GM21619 (cell line): ENCODE measurements around the gene JOSD2.
"Not testable (repeated sequence)": the region's sequence is repeated elsewhere in the genome, so short reads cannot be mapped to it uniquely, and the experiment has no call there.

Experiments
- ATAC-seq: cut with Tn5 transposase; IDR thresholded peaks from one replicate; pipeline ENCODE4 v1.9.1; 2021; ENCODE audit not compliant: unreplicated experiment

The JOSD2 gene

DNA sequence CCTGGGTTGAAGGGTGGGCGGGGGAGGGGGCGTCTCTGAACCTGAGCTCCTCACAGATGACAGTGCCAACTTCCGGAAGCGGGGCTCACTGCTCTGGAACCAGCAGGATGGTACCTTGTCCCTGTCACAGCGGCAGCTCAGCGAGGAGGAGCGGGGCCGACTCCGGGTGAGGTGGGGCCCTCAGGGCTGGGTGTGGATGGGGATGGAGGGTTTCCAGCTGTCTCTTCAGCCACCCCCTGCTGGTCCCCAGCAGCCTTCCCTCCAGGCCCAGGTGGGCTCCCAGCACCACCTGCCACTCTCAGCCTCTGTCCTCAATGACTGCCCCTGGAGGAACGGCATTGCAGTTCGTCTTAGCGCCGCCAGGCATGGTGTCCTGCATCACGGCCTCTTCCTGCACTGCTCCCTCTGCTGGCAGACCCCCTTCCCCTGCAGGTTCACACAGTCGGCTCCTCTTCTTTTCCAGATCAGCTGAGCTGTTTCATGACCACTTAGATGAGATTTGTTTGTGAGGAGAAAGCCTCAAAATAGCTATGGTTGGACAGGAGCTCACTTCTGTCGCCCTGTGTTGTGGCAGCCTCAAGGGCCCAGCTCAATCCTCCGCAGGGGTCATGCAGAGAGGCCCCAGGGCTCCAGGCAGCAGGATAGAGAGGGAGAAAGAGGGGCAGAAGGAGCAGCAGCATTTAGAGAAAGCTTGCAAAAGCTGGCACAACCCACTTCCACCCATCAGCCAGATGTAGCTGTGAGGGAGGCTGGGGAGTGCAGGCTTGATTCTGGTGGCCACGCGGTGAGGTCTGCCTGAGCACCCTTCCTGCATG is 31.9 kb downstream of the JOSD2 start:
- no peak for ATAC-seq

DNA sequence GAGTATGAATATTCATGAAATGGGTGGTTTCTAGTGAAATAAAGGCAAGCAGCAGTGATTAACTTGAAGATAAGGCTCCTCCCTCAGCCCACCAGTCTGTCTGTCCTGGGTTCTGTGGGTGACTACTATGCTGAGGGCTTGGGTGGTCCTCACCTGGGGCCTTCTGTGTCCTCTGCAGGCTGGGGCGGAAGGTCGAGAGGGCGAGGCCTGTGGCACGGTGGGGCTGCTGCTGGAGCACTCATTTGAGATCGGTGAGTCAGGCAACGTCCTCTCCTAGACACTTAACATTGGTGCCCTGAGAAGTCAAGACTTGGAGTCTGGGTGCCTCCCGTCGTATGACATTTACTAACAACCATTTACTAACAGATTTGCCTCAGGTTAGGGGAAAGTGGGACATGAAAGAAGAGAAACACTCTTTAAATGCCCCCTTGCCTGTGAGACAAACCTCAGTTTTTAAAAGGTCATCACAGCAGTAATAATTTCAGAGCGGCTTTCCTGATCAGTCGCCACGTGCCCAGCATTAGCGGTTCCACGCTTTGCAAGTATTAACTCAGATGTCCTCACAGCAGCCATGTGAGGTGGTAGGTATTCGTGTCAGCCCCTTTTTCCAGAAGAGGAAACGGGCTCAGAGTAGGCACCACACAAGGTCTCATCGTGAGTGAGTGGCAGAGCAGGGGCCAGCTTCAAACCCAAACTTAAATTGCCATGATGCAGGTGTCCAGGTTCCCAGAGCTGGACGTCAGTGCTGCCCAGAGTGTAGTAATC is 33.1 kb downstream of the JOSD2 start:
- no peak for ATAC-seq

DNA sequence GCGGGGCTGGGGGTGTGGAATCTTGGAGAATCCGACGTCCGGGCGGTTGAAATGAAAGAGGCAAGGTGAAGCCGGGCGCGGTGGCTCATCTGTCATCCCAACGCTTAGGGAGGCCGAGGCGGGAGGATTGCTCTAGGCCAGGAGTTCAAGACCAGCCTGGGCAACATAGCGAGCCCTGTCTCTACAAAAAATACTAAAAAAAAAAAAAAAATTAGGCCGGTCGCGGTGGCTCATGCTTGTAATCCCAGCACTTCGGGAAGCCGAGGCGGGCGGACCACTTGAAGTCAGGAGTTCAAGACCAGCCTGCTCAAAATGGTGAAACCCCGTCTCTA is 34.1 kb downstream of the JOSD2 start:
- ATAC-seq: no peak

DNA sequence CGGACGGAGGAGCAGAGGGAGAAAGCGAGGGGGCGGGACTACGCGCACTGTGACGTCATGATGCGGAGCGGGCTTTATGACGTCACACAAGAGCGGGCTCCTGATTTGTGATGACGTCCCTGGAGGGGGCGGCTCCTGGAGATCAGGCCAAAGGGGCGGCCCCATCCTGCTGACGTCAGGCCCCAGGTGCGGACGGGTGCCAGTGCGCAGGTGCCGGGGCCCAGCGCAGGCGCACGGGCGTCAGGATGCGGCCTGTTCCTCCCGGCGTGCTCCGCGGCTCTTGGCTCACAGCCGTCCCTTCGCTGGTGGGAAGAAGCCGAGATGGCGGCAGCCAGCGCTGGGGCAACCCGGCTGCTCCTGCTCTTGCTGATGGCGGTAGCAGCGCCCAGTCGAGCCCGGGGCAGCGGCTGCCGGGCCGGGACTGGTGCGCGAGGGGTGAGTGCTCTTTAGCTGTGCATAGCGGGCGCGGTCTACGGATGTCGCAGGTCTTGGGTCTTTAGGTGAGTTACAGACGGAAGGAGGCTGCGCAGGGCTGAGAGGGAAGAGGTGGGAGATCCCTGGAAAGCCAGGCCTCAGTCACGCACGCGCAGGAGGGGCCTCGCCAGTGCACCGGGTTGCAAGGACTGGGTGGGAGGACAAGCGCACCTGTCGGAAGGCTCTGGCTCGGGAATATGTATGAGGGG is 34.6 kb downstream of the JOSD2 start, which contains the start of the genes EMC10 and GARIN5A:
EMC10 (plus strand) TSS at position 284 of the 683 bp plus-strand sequence; CDS start at position 322, 38 bp downstream.
GARIN5A (minus strand) TSS at position 625 of the 683 bp plus-strand sequence; CDS start at position 165, 460 bp downstream.
- ATAC-seq: peak; percentile 72

DNA sequence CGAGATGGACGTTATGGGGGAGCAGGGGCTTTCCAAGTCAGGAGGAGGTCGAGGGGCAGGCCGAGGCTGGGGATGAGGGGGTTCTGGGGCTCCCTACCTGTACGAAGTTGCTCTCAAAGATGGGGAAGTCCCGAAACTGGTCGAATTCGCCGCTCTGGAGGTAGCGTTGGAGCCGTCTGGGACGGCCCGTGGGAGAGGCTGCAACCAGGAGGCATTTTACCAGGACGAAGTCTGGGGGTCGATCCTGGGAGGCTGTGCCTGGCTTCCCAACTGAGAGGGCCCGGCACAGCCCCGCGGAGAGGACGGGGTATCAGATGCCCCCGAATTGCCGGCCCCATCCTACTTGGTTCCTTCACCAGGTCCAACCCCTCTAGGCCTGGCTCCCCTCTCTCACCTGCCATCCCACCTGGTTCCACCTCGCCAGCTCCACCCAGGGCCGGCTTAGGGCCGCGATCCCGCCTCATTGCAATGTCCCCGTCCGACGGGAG is 35.2 kb downstream of the JOSD2 start:
- ATAC-seq: peak; percentile 11

DNA sequence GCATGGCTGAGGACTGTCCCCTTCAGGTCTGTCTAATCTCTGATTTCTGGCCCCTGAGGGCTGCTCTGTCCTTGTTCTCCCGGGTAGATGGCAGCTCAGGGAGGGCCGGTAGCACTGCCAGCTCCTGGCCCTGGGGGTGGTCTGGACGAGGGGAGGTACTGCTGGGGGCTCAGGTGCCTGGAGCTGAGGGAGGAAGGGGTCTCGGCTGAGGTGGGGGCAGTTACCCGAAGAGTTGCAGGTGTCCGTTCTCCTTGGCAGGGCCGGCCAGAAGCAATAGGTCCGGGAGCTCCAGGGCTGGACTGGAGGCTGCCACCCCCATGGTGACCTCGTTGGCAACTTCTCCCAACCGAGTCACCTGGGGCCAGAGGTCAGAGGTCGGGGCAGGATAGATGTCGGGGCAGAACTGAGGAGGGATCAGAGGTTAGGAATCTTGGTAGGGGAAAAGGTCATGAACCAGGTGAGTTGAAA is 35.9 kb downstream of the JOSD2 start:
- ATAC-seq: no peak

DNA sequence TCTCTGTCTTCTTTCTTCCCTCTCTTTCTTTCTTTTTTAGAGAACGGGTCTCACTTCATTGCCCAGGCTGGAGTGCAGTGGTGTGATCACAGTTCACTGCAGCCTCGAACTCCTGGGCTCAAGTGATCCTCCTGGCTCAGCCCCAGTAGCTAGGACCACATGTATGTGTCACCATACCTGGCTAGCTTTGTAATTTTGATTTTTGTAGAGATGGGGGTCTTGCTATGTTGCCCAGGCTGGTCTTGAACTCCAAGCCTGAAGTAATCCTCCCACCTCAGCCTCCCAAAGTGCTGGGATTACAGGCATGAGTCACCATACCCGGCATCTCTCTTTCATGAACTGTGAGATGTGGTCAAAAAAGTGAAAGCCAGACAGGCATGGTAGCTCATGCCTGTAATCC is 37.7 kb downstream of the JOSD2 start:
- not testable (repeated sequence) for ATAC-seq

DNA sequence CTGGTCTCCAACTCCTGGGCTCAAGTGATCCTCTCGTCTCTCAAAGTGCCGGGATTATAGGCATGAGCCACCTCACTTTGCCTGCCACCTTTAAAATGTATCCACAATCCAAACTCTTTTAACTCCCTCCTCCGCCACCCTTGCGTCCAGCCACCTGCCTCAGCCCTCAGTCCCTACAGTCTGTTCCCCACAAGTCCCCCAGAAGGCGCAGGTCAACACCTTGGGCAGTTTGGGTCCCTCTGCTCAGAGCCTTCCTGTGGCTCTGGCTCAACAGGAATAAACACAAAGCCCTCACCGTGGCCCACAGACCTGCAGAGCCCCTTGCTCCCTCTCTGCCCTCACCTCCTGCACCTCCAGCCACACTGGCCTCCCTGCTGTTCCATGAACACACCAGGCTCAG is 42.2 kb downstream of the JOSD2 start:
- no peak for ATAC-seq

DNA sequence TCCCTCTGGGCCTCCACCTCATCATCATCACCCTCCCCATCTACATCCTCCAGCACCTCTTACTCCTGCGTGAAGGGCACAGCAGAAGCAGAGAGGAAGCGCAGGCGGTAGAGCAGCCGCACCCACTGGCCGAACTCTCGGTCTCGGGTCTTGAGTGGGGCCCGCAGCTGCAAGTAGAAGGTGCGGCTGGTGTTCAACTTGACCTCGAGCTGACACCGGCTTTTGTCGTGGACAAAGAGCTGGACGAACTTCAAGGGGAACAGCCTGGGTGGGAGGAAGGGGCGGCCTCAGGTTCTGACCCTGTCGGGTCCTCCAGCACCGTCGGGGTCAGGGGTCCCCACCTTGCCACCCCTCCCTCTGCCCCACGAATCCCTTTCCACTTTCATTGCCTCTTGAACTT is 43.4 kb downstream of the JOSD2 start:
- ATAC-seq: no peak

DNA sequence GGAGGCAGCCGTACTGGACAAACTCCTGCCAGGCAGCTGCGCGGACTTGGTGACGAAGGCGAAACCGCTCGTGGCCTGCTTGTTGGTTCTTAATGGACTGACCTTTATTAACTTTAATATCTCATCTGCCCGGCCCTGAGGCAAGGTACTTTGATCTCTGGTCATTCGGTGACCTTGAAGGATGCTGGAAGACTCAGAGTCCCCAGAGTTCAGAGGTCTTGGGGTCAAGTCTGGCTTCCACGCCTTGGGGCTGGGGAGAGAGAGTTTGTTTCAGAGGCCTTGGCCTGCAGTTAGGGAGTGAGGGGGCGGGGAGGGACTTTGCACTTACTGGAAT is 44.3 kb downstream of the JOSD2 start:
- ATAC-seq: no peak

DNA sequence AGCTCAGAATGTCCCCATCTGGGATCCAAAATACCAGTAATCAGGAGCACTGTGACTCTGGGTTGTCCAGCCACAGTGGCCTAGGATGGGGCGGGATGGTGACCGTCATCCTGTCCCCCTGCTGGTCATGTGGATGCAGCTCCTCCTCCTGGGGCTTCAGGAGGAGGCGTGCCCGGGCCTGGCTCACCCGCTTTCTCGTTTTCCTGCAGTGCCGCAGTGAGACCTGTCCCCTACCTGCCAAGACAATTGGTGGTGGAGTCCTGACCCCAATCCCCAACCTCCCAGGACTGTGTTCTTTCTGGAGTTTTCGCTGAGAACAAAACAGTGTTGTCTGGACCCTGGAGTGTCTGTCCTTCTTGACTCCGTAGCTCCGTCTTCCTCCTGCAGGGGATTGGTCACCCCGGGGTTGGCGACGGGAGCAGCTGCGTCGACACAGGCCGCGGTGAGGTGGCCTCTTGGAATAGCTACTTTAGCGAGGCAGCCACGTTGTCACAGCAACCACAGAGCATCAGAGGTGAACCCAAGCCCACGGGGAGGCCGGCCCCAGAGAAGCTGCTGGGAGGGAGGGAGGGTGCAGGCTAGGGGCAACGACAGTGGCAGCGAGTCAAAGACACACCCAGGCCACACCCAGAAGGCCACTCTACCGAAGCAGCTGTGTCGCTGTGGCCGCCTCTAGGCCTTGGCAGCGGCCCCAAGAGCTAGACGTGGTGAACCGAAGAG is 44.8 kb downstream of the JOSD2 start:
- ATAC-seq: no peak

DNA sequence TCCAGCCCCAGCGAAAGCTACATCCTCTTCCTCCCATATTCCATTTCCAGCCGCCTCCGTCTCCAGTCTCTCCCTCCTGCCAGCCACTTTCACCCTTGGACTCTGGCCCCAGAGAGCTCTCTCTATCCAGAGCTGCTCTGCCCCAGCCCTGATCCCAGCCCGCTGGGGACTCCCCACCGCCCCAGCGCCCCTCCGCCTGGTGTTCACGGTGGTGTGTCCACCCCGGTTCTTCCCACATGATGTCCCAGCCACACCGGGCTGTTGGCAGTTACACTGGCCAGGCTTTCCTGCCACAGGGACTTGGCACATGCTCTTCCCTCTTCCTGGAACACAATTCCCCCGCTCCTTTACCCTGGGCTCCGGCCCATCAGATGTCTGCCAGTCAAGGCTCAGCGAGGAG is 46.0 kb downstream of the JOSD2 start:
- ATAC-seq: no peak

DNA sequence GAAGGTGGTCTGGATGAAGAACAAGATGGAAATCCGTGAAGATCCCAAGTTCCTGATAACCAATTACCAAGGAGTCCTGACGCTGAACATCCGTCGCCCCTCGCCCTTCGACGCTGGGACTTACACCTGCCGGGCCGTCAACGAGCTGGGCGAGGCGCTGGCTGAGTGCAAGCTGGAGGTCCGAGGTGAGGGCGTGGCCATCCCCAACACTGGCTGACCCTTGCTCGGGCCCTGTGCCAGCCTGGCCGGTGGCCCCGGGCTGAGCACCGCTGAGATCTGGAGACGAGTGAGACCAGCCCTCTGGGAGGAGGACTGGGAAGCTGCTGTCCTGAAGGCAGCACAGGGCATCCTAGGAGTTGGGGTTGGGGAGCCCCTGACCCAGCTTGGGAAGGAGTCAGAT is 46.6 kb downstream of the JOSD2 start:
- no peak for ATAC-seq

DNA sequence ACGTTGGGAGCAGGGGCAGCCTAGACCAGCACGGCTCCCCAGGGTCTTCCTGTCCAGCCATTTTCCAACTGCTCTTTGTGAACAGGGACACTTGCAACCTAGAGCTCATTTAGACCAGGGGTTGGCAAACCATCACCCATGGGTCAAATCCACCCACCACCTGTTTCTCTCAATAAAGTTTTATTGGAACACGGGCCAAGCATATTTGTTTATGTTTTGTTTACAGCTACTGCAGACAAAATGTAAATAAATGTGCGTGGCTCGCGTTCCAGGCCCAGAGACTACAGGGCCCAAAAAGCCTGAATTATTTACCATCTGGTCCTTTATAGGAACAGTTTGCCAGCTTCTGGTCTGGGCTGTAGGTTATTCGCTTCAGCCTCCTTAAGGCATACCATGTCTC is 48.0 kb downstream of the JOSD2 start:
- no peak for ATAC-seq

DNA sequence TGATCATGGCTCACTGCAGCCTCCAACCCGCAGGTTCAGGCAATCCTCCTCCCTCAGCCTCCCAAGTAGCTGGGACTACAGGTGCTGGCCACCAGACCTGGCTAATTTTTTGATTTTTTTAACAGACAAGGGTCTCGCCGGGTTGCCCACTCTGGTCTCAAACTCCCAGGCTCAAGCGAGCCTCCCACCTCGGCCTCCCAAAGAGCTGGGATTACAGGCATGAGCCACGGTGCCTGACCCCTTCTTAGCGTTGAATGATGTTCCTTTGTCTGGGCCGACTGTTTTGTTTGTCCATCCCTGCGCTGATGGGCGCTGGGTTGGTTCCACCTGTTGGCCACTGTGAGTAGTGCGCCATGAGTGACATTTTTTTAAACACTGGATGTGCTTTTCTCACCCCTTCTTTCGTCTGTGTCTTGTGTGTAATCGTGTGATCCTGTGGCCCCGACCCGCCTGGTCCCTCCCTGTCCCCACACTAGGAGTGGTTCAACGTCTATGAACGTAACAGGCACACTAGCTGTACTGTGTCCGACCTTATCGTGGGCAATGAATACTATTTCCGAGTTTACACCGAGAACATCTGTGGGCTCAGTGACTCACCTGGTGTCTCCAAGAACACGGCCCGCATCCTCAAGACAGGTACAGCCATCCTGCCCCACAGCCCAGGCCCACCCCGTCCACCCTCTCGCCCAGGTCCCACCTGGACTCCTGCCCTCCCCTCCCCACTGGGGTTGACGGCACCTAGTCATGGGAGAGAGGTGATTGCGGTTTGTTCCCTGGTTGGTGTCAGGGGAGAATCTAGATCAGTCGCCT is 49.7 kb downstream of the JOSD2 start:
- ATAC-seq: peak; percentile 55

DNA sequence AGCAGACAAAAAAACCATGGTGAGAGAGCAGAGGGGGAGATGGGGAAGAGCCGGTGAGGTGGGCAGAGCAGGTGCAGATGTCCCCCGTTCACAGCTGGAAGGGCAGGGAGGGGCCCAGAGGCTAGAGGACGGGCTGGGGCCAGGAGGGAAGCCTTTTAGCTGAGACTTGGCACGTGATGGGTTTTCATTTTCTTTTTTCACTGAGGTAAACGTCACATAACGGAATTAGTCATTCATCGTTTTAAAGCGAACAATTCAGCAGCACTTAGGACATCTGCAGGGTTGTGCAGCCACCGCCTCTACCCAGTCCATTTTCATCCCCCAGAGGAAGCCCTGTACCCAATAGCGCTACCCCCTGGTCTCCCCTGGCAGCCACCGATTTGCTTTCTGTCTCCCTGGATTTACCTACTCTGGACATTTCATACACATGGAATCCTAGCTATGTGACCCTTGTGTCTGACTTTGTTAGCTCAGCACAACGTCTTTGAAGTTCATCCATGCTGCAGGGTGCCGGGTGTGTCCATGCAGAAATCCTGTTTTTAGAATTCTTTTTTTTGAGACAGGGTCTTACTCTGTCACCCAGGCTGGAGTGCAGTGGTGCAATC is 50.7 kb downstream of the JOSD2 start:
- ATAC-seq: peak; percentile 61

DNA sequence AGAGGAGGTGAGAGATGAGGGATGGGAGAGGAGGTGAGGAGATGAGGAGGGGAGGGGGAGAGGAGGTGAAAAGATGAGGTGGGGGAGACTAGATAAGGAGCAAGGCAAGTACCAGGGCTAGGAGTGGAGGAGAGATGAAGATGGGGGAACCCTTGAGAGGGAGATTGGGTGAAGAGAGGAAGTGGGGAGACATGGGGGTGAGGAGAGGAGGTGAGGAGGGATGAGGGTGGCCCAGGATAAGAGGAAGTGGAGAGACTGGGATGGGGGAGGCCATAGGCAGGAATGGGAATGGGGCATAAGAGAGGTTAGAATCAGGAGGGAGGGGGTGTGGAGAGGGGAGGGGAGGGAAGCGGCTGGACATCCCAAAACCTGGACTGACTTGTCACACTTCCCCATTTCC is 51.4 kb downstream of the JOSD2 start:
- no peak for ATAC-seq

DNA sequence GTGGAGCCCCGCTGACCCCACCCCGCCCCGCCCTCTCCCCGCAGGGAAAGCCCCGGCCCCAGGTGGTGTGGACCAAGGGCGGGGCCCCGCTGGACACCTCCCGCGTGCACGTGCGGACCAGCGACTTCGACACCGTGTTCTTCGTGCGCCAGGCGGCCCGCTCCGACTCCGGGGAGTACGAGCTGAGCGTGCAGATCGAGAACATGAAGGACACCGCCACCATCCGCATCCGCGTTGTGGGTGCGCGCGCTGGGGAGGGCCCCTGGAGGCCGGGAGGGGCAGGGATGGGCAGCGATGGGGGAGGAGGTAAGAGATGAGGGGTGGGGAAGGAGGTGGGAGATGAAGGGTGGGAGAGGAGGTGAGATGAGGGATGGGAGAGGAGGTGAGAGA is 51.9 kb downstream of the JOSD2 start:
- no peak for ATAC-seq

DNA sequence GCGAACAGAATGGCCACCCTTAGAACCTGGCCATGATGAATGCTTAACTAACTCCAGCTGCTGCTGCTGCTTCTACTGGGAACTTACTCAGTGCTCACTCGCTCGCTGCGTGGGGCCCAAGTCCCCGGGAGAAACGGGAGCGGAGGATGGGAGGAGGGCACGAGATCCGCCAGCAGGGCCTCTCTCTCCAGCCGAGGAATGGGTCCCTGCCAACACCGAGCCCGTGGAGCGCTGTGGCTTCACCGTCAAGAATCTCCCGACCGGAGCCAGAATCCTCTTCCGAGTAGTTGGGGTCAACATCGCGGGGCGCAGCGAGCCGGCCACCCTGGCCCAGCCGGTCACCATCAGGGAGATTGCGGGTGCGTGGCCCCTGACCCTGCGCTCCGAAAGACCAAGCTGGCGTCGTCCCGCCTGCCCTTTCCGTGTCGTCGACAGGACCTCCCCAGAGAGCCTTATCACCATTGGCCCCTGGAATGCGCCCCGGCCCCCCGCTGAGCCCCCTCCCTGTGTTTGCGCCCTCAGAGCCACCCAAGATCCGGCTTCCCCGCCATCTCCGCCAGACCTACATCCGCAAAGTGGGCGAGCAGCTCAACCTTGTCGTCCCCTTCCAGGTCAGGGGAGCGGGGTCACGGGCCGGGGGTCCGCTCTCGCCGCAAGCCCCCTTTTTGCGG is 52.5 kb downstream of the JOSD2 start:
- no peak for ATAC-seq
